NCI-H187 (cell line): ENCODE results near the gene CNOT1.
A peak's percentile ranks its signal among the peaks of the same experiment; 100 is the strongest.
"Not testable (repeated sequence)": the region's sequence is repeated elsewhere in the genome, so short reads cannot be mapped to it uniquely, and the experiment has no call there.

Experiments
- DNase-seq, 2 experiments: peaks; one replicate each; lab custom pipeline; 2025; lab: John Stamatoyannopoulos, UW

CNOT1 gene

GRCh38 chr16:58638148-58639036, 8.8 kb upstream of the CNOT1 start:
- DNase-seq = no peak

- not testable (repeated sequence) for DNase-seq
Measured at GRCh38 chr16:58637021-58637420, 7.4 kb upstream of the CNOT1 start.

- no peak for DNase-seq
Measured at GRCh38 chr16:58636466-58636865, 6.8 kb upstream of the CNOT1 start.

GRCh38 chr16:58635502-58635901, 5.9 kb upstream of the CNOT1 start:
- DNase-seq = no peak

- DNase-seq = no peak
Measured at GRCh38 chr16:58634265-58634802, 4.7 kb upstream of the CNOT1 start.

- DNase-seq = peak in 1 of 2 experiments; percentile 33
Measured at GRCh38 chr16:58628845-58629732, 537 bp downstream of the CNOT1 start.

GRCh38 chr16:58624209-58624608, 5.4 kb downstream of the CNOT1 start:
- no peak for DNase-seq

GRCh38 chr16:58620396-58620795, 9.2 kb downstream of the CNOT1 start:
- DNase-seq = no peak

GRCh38 chr16:58615280-58615679, 14.3 kb downstream of the CNOT1 start:
- DNase-seq = no peak

GRCh38 chr16:58614860-58615259, 14.8 kb downstream of the CNOT1 start:
- no peak for DNase-seq

GRCh38 chr16:58614212-58614611, 15.4 kb downstream of the CNOT1 start:
- no peak for DNase-seq

GRCh38 chr16:58612965-58613364, 16.7 kb downstream of the CNOT1 start:
- not testable (repeated sequence) for DNase-seq

- no peak for DNase-seq
Measured at GRCh38 chr16:58608601-58609136, 21.0 kb downstream of the CNOT1 start.

GRCh38 chr16:58605562-58605961, 24.1 kb downstream of the CNOT1 start:
- DNase-seq = no peak

GRCh38 chr16:58591083-58591482, 38.5 kb downstream of the CNOT1 start:
- no peak for DNase-seq

GRCh38 chr16:58589326-58589905, 40.2 kb downstream of the CNOT1 start:
- no peak for DNase-seq

- DNase-seq = no peak
Measured at GRCh38 chr16:58588406-58588805, 41.2 kb downstream of the CNOT1 start.

- no peak for DNase-seq
Measured at GRCh38 chr16:58586340-58587030, 43.1 kb downstream of the CNOT1 start.

GRCh38 chr16:58584831-58585505, 44.7 kb downstream of the CNOT1 start:
- DNase-seq = no peak

GRCh38 chr16:58582971-58583765, 46.5 kb downstream of the CNOT1 start:
- DNase-seq = no peak
